KMS-11 (cell line): ENCODE measurements around the gene SUSD3.

ENCODE experiments used
- H2AFZ ChIP-seq: fragments of 200-600 bp; sonication (generic); 2 replicates; pipeline ENCODE4 v1.6.1; 2016; ENCODE audit warnings: antibody characterized with exemption, mixed run types, low read depth
- H3K27ac ChIP-seq: fragments of 200-600 bp; sonication (generic); 2 replicates; pipeline ENCODE4 v1.6.1; 2016; ENCODE audit warnings: mild to moderate bottlenecking, mixed run types
- H3K27me3 ChIP-seq: fragments of 200-600 bp; sonication (generic); 2 replicates; pipeline ENCODE4 v1.6.1; 2017; ENCODE audit warnings: mild to moderate bottlenecking, low read depth, mixed run types, moderate library complexity; ENCODE audit not compliant: insufficient read depth
- H3K36me3 ChIP-seq: fragments of 200-600 bp; sonication (generic); 2 replicates; pipeline ENCODE4 v1.6.1; 2017; ENCODE audit warnings: mild to moderate bottlenecking, mixed run types; ENCODE audit not compliant: insufficient read depth
- H3K4me1 ChIP-seq: fragments of 200-600 bp; sonication (generic); 2 replicates; pipeline ENCODE4 v1.6.1; 2016; ENCODE audit warnings: mild to moderate bottlenecking, low read depth, mixed run types; ENCODE audit not compliant: poor library complexity, severe bottlenecking
- H3K4me2 ChIP-seq: fragments of 200-600 bp; sonication (generic); 2 replicates; pipeline ENCODE4 v1.7.0; 2016; ENCODE audit warnings: mild to moderate bottlenecking, mixed run types
- H3K4me3 ChIP-seq: fragments of 200-600 bp; sonication (generic); IDR thresholded peaks from 2 replicates; pipeline ENCODE4 v1.6.1; 2017; ENCODE audit warnings: low read depth, low read length, mixed read lengths; ENCODE audit not compliant: insufficient read depth
- H3K79me2 ChIP-seq: fragments of 200-600 bp; sonication (generic); 2 replicates; pipeline ENCODE4 v1.6.1; 2016; ENCODE audit warnings: low read depth, mixed run types; ENCODE audit not compliant: insufficient read depth
- H3K9ac ChIP-seq: fragments of 200-600 bp; sonication (generic); 2 replicates; pipeline ENCODE4 v1.6.1; 2016; ENCODE audit warnings: mild to moderate bottlenecking, mixed run types
- H4K20me1 ChIP-seq: fragments of 200-600 bp; sonication (generic); 2 replicates; pipeline ENCODE4 v1.6.1; 2016; ENCODE audit warnings: mild to moderate bottlenecking, mixed run types; ENCODE audit not compliant: insufficient read depth
- TF ChIP-seq, protein P1 (sequence below): fragments of 200-600 bp; sonication (generic); conservative IDR thresholded peaks from 2 replicates; pipeline ENCODE4 v1.6.1; 2017; ENCODE audit warnings: low read depth, mild to moderate bottlenecking, antibody characterized with exemption, low read length, moderate library complexity, mixed read lengths

SUSD3 gene

DNA sequence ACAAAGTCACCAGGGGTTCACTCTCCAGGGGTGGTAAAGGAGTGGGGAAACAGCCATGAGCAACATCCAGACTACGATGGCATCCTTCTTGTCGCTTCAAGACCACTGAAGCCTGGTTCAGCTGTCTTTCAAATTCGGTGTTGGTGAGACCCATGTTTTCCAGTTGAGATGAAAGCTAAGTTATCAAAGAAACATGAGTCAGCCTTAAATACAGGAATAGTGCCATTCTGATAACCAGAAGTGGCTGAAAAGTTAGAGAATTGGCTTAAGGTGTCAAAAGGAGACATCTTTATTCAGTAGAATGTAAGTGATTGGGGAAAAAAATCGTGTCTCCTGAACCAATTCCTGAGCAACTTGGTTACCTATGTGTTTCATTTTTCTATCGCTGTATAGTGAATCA lies 30.5 kb downstream of the SUSD3 start:
- Histone ChIP-seq H3K4me1 (peaks cover 10% of the 10 kb centered on the region), H3K4me3 (no peak overlapping the region), H3K79me2 (no peaks in the 10 kb centered on the region), H4K20me1 (no peaks in the 10 kb centered on the region), H2AFZ (no peak overlapping the region), H3K27me3 (no peaks in the 10 kb centered on the region), H3K36me3 (no peaks in the 10 kb centered on the region), H3K27ac (no peak overlapping the region), H3K9ac (no peak overlapping the region), H3K4me2 (no peak overlapping the region)
- TF ChIP-seq, protein P1, sequence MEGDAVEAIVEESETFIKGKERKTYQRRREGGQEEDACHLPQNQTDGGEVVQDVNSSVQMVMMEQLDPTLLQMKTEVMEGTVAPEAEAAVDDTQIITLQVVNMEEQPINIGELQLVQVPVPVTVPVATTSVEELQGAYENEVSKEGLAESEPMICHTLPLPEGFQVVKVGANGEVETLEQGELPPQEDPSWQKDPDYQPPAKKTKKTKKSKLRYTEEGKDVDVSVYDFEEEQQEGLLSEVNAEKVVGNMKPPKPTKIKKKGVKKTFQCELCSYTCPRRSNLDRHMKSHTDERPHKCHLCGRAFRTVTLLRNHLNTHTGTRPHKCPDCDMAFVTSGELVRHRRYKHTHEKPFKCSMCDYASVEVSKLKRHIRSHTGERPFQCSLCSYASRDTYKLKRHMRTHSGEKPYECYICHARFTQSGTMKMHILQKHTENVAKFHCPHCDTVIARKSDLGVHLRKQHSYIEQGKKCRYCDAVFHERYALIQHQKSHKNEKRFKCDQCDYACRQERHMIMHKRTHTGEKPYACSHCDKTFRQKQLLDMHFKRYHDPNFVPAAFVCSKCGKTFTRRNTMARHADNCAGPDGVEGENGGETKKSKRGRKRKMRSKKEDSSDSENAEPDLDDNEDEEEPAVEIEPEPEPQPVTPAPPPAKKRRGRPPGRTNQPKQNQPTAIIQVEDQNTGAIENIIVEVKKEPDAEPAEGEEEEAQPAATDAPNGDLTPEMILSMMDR, result no peak

DNA sequence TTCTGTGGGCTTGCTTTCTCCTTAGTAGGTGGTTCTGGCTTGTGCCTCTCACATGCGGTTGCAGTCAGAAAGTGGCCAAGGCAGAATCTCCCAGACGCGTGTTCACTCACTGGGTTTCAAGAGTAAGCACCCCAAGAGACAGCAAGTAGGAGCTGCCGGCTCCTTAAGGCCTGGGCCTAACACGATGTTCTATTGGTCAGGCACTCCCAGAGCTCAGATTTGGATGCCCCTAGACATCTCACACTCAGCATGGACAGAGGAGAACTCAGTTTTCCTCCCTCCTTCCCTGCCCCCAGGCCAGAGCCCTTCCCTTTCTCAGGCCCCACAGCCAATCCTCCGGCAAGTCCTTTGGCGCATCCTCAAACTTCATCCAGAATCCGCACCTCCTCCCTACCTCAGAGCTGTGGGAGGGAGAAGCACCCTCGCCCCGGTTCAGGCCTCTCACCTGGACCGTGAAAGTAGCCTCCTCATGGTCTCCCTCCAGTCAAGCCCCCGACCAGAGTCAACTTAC lies 31.0 kb downstream of the SUSD3 start:
- H3K27ac ChIP-seq, result no peak overlapping the region
- no peak overlapping the region for H3K9ac ChIP-seq
- H3K4me2 ChIP-seq, result no peak overlapping the region
- no peaks in the 10 kb centered on the region for H3K79me2 ChIP-seq
- H3K4me1 ChIP-seq, result peaks cover 16% of the 10 kb centered on the region
- TF ChIP-seq, protein P1, result no peak
- no peaks in the 10 kb centered on the region for H4K20me1 ChIP-seq
- no peaks in the 10 kb centered on the region for H3K27me3 ChIP-seq
- H2AFZ ChIP-seq, result no peak overlapping the region
- no peaks in the 10 kb centered on the region for H3K36me3 ChIP-seq
- H3K4me3 ChIP-seq, result no peak overlapping the region

DNA sequence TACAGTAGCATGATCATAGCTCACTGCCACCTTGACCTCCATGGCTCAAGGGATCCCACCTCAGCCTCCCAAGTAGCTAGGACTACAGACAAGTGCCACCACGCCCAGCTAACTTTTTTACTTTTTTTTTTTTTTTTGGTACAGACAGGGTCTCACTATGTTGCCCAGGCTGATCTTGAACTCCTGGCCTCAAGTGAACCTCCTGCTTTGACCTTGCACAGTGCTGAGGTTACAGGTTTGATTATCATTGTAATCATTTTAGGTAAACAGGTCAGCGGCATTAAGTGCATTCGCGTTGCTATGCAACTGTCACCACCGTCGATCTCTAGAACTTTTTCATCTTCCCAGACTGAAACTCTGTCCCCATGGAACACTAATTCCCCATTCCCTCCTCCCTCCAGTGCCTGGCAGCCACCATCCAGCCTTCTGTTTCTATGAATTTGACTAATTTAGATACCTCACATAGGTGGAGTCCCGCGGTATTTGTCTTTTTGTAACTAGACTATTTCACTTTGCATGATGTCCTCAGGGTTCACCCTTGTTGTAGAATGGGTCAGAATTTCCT lies 31.7 kb downstream of the SUSD3 start:
- no peaks in the 10 kb centered on the region for H3K36me3 ChIP-seq
- H3K27ac ChIP-seq, result no peak overlapping the region
- peaks cover 22% of the 10 kb centered on the region for H3K4me1 ChIP-seq
- H4K20me1 ChIP-seq, result no peaks in the 10 kb centered on the region
- TF ChIP-seq, protein P1, result no peak
- H3K4me3 ChIP-seq, result no peak overlapping the region
- H3K27me3 ChIP-seq, result no peaks in the 10 kb centered on the region
- no peak overlapping the region for H3K9ac ChIP-seq
- H3K79me2 ChIP-seq, result no peaks in the 10 kb centered on the region
- H3K4me2 ChIP-seq, result no peak overlapping the region
- H2AFZ ChIP-seq, result no peak overlapping the region

DNA sequence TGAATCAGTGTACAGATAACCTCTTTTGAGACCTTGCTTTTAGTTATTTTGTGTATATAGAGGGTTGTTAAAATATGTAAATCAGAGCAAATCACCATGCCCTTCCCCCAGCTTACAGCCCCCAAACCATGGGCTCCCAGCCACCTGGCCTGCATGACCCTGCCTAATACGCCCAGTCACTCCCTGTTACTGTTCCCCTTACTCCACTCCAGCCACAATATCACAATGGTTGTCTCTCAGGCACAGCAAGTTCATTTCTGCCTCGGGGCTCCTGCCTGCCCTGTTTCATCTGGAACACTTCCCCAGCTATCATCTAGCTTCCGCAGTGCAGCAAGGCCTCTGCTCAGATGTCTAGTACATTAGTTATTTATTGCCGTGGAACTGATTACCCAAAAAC lies 32.6 kb downstream of the SUSD3 start:
- no peak overlapping the region for H3K4me2 ChIP-seq
- H3K4me3 ChIP-seq, result no peak overlapping the region
- no peaks in the 10 kb centered on the region for H4K20me1 ChIP-seq
- H2AFZ ChIP-seq, result no peak overlapping the region
- no peak overlapping the region for H3K9ac ChIP-seq
- H3K79me2 ChIP-seq, result no peaks in the 10 kb centered on the region
- TF ChIP-seq, protein P1, result no peak
- no peaks in the 10 kb centered on the region for H3K27me3 ChIP-seq
- H3K36me3 ChIP-seq, result no peaks in the 10 kb centered on the region
- peaks cover 23% of the 10 kb centered on the region for H3K4me1 ChIP-seq
- no peak overlapping the region for H3K27ac ChIP-seq
